Activated effector memory CD4-positive, alpha-beta T cell treated with anti-CD3 and anti-CD28 coated beads, Interleukin-2, amount 50 U/mL, for 16 hours (primary cell): ENCODE measurements around the gene DBNL.

ENCODE experiments used
- DNase-seq: peaks from one replicate; pipeline ENCODE4 v3.0.0-alpha.2; 2020

The DBNL gene

GRCh38 chr7:44079331-44080021, 35.0 kb downstream of the DBNL start:
- peak; percentile 62 for DNase-seq

DNA sequence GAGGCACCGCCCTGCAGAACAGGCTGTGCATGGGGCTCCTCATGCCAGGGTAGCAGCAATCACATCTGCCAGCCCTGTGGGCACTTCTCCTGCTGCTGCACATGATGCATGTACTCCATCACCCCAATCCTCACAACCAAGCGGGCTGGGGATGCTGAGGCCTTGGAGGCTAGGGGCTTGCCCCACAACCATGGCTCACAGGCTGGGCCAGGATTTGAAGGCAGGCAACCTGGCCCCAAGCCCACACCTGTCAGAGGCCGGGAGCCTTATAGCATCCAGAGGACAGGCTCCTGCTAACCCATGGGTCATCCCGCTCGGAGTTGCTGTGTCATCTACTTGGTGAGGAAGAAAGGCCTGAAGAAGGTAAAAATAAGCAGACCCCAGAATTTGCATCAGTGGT, 35.6 kb downstream of the DBNL start:
- peak; percentile 62 for DNase-seq

DNA sequence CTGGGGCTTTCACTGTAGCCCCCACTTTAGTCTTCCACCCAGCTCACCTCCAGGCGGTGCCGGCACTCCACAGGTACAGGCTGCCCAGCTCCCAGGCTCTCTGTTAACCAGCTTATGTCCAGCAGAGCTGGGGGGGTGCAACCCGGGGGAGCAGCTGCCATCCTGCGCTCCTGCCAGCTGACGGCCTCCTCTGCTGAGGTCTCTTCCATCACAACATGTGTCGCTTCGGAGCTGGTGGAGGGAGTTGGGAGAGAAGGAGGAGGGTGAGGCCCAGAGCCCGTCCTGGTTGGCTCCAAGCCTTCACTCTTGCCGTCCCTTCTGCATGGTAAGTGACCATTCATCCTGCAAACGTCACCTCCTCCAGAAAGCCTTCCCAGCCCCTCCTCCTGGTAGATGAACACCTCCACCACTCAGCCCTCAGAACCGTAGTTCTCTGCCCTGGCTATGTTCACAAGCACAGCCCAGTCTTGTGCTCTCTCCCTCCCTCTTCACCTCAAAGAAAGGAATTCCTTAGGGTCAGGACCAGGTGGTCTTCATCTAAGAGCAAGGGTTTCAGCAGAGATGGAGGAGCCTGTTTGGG, 36.3 kb downstream of the DBNL start:
- no peak for DNase-seq

- peak; percentile 71 for DNase-seq
Observed at GRCh38 chr7:44081266-44081748, 36.8 kb downstream of the DBNL start.

- DNase-seq = peak; percentile 99
Observed at GRCh38 chr7:44082541-44083207, 38.2 kb downstream of the DBNL start.

DNA sequence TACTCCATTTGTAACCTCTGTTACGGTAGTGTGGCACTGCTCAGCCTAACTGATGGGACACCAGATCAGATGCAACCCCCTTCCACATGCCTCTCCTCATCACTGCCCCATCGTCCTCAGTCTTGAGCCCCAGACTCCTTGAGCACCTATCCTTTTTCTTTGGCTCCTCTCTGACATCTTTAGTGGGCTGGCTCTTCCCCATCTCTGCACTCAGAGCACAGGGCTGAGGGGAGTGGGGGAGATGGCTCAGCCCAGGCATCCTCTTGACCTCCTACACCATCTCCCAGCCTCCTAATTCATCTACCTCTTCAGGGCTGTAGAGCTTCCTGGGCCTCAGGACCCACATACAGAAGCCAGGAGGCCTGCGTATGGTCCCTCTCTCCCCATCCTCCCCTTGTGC, 39.3 kb downstream of the DBNL start:
- DNase-seq = no peak

GRCh38 chr7:44084701-44085100, 40.2 kb downstream of the DBNL start:
- no peak for DNase-seq

GRCh38 chr7:44085546-44085945, 41.0 kb downstream of the DBNL start:
- no peak for DNase-seq

- no peak for DNase-seq
Observed at GRCh38 chr7:44086627-44087026, 42.1 kb downstream of the DBNL start.

DNA sequence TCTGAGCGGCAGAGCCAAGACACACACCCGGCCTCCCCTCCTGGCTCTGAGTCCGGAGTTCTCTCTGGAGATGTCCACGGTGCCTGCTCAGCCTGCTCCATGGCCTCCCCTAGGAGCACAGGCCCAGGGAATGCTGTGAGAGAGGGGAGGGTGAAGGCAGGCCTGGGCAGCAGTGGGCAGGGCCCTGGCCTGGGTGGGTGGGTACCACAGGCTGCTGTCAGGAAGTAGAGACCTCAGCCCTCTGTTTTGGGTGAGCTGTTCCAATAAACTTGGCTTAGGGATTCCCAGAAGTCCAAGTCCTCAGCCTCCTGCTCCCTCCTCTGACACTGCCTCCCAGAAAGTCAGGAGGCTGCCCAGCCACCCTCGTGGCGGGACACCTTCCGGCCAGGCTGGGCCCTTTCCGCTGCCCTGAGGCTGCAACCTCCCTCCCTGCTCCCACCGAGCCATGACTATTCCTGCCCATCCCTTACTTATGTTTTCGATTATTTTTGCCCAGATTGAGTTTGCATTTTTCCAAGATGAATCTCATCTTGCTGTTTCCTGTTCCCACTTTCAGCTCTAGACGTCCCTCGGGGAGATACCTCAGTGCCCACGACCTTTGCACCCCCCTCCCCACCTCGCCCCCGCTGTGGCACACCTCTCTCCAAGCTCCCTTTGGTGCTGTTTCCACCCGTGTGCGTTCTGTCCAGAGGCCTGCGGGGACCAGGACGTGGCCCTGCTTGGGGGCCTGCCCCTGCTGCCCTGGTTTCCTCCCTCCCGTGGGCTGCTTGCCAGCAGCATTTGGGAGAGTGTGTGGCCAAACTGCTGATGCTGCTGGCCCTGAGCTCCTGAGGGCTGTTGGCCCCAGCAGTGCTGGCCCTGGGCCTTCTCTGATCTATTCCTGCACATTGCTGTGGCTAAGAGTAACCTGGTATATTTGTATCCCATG, 43.7 kb downstream of the DBNL start:
- no peak for DNase-seq

DNA sequence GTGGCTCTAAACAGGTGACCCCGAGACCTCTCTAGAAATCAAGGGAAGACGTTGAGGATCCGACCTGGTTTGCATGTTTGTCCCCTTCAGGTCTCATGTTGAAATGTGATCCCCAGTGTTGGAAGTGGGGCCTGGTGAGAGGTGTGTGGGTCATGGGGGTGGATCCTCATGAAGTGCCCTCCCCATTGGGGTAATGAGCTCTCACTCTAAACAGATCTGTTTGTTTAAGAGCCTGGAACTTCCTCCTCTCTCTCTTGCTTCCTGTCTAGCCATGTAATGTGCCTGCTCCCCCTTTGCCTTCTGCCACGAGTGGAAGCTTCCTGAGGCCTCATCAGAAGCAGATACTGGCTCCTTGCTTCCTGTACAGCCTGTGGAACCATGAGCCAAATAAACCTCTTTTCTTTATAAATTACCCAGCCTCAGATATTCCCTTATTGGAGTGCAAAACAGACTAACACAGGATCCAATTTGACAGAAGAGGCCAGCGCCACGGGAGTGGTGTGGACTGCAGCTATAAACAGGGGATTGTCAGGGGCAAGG, 48.7 kb downstream of the DBNL start:
- no peak for DNase-seq

GRCh38 chr7:44094365-44094764, 49.9 kb downstream of the DBNL start:
- no peak for DNase-seq

DNA sequence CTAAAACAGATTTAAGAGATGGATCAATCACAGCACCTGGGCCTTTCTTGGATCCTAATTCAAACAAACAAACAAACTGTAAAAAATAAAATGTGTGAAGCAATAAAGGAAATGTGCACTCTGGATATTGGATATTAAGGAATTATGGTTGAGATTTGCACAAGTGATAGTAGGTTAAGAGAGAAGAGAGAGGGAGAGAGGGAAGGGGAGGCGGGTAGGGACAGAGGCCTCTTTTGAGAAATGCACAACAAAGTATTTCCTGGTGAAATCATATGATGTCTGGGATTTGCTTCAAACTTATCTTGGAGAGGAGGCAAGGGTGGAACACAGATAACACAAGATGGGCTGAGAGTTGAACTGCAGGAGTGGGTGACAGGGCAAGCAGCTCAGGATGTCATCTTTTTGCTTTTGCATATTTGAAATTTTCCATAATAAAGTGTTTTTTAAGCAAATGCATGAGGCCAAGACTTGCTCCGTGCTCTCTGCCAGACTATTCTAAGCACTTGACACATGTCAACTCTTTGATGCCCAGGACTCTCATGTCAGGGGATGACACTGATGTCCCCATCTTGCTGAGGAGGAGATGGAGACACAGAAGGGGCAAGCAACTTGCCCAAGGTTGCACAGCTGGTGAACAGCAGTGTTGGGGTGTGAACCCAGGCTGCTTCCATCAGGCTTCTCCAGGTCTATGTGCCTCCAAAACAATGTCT, 50.5 kb downstream of the DBNL start:
- no peak for DNase-seq

DNA sequence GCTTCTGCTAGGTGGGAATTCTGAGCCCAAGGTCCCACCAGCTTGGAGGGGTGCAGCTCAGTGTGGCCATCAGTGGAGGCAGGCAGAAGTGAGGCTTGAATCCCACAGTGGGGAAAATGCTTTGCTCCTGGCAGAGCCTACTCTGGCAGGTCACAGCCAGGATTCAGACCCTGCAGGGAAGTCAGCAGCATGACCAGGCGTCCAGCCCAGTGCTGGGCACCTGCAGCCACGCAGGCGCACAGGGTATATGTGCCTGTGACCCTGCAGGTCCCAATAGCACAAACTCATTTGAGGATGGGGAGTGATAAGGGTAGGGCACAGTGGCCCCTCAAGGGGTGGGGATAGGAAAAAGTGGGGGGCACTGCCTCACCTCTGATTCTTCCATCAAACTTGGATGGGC, 51.3 kb downstream of the DBNL start:
- no peak for DNase-seq

DNA sequence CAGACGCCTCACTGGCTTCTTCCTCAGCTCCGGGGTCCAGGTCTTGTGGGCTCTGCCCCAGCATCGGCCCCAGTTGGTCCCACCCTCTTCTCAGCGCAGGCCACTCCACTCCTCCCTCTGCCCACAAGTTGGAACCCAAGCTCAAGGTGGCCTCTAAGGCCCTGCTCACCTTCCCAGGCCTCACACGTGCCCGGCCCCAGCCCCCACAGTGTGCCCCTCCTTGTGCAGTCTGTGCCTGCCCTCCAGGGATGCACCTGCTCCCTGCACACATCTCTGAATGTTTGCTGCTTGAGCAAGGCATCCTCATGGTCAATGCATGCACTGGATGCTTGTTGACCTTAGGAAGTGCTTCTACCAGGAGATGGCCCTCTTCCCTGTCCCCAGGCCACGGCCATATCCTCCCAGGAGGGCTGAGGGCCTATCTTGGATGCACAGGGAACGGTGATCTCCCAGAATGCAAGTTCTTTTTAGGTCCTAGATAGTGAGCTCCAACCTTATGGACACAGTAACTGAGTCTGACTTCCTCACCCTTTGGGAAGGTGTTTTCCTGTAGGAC, 51.9 kb downstream of the DBNL start:
- no peak for DNase-seq

DNA sequence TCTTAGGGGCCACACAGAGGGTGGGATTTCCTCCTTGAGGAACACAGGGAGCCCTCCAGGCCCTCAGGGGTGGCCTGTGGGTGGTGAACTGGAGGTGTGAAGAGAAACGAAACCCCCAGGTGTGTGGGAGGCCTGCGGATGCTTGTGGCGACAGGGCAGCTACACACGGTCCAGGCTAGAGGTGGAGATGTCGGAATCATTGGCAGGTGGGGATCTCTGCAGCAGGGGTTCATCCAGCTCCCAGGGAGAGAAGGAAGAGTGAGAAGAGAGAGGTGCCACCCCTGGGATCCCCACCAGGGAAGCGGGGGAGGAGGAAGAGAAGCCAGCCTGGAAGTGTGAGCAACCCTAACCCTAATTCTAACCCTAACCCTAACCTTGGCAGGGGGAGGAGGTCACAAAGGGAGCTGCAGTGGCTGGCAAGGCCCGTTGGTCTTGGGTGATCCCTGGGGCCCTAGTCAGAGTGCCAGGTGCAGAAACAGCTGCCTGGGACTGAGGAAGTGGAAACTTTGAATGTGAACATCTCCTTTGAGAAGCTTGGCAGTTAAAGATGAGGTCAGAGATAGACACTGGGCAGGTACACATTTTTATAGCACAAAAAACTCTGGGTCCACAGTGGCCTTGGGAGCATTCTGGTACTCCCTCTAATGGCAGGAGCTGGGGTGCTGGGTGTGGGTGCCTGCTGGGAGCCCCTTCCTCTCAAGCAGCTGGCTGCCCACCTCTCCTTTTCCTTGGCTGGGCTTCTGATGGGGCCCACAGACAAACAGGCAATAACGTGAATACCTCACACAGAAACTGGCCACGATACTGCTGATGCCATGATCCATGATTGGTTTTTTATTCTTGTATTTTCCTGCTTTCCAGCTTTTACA, 52.8 kb downstream of the DBNL start:
- DNase-seq = no peak

- DNase-seq = no peak
Observed at GRCh38 chr7:44098092-44099068, 53.9 kb downstream of the DBNL start.

- no peak for DNase-seq
Observed at GRCh38 chr7:44099669-44100068, 55.2 kb downstream of the DBNL start.

DNA sequence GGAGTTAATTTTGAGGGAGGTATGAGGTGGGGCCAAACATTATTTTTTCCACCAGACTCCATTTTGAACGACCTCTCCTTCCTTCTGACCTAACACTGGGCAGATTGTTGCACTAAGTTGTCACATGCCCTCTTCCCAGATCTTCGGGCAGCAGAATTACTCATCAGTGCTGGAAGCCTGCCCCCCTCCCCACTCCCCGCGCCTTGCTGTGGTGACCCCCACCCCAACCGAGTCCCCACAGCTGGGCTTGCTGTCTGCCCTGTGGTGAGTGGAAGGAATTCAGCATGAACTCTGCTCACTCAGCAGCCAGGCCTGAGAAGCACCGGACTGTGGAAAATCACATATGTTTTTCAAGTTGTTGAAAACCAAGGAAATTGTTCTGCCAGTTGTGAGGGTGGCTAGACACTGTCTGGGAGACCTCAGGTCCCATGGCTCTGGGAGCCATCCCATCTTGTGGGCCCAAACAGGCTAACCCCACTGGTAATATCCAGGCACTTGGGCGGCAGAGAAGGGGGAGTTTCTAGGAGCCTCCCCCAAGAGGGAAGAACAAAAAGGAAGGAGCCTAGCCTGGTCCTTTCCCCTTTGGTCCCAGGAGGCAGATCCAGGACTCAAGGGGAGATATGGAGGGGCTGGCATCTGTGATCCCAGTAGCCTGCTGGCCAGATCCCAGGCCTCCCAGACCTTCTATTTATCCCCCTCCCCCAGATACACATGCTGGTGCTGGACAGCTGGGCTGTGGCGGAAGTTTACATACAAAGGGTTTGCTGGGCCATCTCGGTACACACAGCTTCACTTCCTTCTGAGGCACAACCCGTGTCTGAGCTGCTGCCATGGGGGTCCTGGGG, 56.2 kb downstream of the DBNL start:
- no peak for DNase-seq
